GM12872 (cell line): ENCODE measurements around the gene DPY30.
A peak's percentile ranks its signal among the peaks of the same experiment; 100 is the strongest.

Experiments used
- TF ChIP-seq, protein P1 (sequence below): IDR thresholded peaks from 3 replicates; pipeline ENCODE4 v1.5.1; 2011; ENCODE audit warnings: low read depth, mild to moderate bottlenecking, low read length, moderate library complexity; ENCODE audit not compliant: insufficient read depth

Gene DPY30

DNA sequence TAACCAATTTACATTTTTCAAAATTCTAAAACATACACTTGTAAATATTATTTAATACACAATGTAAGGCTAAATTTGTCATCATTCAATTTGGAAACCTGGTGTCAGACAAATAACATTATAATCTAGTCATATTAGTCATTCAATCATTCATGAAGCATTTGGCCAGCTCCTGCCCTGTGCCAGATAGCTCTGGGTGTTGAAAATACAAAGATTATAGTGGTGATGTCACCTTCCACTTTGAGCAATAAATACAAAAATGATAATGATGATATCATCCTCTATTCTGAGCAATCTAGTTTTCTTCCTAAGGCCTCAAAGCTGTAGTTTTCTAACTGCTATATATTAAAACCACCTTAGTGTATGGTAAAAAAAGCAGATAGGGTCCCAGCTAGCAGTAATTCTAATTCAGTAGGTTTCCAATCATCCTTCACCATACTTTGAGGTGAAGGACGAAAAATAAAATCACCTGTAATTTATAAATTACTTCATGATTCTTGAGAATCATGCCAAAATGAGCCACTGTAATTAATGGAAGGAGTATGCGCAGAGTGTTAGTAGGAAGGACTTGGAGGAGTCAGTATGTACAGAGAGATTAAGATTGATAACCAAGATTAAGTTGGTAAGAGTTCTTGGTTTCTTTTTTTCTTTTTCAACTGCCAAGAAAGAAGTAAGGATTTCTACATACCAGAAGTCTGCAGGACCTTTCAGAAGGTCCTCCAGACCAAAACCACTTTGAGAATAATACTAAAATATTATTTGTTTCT is 52.0 kb downstream of the DPY30 start:
- TF ChIP-seq, protein P1, sequence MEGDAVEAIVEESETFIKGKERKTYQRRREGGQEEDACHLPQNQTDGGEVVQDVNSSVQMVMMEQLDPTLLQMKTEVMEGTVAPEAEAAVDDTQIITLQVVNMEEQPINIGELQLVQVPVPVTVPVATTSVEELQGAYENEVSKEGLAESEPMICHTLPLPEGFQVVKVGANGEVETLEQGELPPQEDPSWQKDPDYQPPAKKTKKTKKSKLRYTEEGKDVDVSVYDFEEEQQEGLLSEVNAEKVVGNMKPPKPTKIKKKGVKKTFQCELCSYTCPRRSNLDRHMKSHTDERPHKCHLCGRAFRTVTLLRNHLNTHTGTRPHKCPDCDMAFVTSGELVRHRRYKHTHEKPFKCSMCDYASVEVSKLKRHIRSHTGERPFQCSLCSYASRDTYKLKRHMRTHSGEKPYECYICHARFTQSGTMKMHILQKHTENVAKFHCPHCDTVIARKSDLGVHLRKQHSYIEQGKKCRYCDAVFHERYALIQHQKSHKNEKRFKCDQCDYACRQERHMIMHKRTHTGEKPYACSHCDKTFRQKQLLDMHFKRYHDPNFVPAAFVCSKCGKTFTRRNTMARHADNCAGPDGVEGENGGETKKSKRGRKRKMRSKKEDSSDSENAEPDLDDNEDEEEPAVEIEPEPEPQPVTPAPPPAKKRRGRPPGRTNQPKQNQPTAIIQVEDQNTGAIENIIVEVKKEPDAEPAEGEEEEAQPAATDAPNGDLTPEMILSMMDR = no peak

DNA sequence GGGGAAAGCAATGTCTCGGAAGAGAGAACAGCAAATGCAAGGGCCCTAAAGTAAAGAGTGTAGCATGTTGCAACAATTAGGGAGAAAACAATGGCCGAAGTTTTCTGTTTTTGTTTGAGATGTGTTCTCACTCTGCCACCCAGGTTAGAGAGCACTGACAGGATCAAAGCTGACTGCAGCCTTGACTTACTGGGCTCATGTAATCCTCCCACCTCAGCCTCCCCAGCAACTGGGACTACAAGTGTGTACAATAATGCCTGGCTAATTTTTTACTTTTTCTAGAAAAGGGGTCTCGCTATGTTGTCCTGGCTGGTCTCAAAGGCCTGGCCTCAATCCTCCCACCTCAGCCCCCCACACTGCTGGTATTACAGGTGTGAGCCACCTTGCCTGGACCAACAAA is 52.7 kb downstream of the DPY30 start:
- TF ChIP-seq, protein P1 = no peak

DNA sequence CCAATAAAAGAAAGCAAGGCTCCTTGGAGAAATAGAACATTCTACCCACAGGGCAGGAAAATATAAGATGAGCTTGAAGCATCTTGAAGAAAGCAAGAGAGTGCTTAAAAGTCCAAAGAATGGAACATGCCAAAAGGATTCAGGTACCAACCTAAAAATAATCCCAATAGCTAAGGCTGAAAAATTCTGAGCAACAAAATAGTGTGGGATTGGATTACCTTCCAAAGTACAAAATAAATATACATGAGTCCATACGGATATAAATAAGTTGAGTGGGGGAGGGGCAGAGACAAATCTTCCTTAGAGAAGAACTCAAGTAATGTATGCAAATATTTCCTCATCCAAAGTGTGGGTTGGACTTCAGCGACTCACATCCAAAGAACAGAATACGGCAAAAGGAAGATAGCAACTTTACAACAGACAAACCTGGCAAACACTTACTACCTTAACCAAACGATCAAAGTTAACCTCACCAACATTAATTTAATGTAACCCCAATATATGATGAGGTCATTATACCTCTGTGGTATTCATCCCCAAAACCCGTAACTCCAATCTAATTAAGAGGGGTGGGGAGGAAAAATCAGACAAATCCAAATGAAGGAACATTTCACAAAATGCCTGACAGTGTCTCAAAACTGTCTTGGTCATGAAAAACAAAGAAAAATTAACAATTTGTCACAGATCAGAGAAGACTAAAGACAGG is 55.7 kb downstream of the DPY30 start:
- TF ChIP-seq, protein P1 = no peak

DNA sequence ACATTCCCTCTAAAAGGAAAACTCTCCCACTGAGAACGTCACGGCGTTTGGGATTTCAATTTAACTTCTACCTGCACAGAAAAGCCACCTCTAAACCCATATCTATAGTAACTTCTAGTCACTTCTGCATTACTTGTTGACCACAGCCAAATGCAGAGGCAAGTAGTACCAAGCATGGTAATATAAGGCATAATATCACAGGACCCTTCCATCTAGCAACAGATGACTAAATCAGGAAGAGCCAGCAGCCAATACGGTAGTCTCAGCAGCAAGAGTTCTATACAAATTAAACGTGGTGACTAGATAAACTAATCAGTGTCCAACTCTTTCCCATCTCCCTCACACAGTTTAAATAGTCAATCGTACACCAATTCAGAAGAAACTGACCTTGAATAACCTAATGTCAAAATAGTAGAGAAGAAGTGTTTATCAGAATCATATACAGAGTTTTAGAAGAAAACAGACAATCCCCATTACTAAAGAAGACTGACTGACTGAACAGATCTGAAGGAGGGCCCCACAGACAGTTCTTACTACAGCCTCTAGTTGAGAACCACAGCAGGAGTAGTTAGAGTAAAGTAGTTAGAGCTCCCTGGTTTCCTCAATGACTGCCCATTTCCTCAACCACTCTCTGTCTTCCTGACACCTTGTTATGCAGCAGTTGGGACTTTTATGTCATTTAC is 58.8 kb downstream of the DPY30 start:
- TF ChIP-seq, protein P1 = peak; percentile 41; the same call in 1 of the 3 replicates

DNA sequence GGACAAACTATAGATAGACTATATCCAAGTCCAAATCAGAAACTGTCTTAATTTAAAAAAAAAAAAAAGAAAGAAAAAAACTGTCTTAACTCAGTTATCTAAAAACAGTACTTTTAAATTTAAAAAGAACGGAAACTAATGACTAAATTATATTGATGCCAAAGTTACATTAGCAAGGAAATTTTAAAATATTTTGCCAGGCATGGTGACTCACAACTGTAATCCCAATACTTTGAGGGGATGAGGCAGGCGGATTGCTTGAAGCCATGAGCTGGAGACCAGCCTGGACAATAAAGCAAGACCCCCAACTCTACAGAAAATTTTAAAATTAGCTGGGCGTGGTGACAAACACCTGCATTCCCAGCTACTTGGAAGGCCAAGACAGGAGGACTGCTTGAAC is 59.6 kb downstream of the DPY30 start:
- TF ChIP-seq, protein P1 = no peak

DNA sequence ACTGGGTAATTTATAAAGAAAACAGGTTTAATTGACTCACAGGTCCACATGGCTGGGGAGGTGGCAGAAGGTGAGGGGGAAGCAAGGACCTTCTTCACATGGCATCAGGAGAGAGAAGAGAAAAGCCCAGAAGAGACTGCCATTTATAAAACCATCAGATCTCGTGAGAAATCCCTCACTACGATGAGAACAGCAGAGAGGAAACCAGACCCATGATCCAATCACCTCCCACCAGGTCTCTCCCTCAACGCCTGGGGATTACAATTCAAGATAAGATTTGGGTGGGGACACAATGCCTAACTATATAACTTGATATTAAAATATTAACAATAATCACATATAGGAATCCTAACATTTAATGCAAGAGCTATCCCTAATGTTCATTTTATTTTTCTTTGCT is 60.6 kb downstream of the DPY30 start:
- TF ChIP-seq, protein P1 = no peak

DNA sequence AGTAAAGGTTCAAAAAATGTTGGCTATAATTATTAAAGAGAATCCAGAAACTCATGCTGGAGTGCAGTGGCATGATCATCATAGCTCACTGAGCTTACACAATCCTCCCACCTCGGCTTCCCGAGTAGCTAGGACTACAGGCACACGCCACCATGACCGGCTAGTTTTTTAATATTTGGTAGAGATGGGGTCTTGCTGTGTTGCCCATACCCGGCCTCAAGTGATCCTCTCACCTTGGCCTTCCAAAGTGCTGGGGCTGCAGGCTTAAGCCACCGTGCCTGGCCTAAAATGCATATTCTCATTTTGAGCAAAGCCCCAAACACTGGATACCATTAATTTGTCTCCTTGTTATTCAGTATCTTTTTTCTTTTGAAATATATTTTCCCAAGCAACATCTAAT is 61.2 kb downstream of the DPY30 start:
- TF ChIP-seq, protein P1 = no peak
